Stimulated activated naive CD4-positive, alpha-beta T cell treated with Interleukin-2 at 50 U/mL for 16 hours (primary cell): ENCODE data around the gene USP35.
"Not testable (repeated sequence)": the region's sequence is repeated elsewhere in the genome, so short reads cannot be mapped to it uniquely, and the experiment has no call there.

Experiments used
- DNase-seq: peaks from one replicate; lab custom pipeline; 2025; lab: John Stamatoyannopoulos, UW

Gene USP35

DNA sequence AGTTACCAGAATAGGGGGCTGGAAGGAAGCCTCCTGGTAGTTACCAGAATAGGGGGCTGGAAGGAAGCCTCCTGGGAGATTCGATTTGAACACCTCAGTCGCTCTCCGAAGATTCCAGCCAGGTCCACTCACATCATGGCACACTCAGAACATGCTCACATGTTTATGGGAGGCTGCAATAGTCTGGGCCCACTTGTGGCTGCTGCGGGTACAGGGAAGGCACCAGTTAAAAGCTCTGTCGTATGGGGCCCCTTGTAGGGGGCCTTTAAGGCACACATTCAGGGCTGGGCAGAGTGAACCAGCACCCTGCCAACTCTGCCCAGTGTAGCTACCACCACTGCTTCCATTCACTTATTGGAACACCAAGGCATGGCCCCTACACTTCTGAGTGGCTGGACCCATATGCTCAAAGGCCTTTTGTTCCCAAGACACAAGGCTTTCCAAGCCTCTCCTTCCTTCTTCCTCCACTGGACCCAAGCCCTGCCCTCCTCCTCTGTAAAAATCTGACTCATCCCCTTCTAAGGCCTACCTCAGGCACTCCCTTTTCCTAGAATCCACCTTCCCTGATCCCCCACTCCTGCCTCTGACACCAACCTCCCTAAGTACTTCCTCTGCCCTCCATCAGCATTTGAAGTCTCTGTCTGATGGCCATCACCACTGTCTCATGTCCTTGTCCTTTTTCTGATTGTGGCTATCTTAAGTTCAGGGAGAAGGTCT lies 28.0 kb downstream of the USP35 start:
- no peak for DNase-seq

DNA sequence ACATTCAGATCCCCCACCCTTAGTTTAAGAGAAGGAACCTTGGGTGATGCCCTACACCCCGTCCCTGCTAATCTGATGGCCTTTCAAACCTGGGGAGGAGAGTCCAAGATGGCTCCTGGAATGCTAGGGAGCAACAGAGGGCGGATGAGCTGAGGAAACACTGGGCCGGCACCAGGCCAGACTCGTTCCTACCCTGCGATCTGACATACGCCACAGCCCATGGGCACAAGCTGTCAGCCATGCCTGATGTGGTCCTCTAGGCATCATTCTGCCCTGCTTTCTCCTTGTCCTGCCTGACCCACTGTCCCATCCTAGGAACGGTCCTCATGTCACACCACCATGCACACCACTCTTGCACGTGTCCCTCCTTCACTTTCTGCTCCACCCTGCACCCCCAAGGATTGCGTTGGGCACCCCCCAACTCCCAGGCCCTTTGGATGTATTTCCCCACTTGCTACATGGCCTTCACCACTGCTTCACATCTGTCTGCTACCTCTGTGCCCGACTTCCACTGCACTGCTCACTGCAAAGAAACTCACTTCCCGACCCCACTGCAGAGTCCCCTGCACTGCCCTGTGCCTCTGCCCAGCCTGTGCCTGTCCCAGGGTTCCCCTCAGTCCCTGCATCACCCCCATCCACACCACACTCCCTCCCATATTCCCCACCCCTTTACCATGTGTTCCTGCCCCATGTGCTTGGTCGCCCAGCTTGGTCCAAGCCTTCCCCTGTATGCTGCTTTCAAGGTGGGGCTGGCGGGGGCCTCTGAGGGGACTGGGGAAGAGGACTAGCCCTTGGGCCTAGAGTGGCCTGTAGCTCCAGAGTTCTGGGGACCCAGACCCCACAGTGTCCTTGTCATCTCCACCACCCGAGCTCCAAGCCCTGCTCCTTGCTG lies 29.2 kb downstream of the USP35 start:
- DNase-seq = no peak

DNA sequence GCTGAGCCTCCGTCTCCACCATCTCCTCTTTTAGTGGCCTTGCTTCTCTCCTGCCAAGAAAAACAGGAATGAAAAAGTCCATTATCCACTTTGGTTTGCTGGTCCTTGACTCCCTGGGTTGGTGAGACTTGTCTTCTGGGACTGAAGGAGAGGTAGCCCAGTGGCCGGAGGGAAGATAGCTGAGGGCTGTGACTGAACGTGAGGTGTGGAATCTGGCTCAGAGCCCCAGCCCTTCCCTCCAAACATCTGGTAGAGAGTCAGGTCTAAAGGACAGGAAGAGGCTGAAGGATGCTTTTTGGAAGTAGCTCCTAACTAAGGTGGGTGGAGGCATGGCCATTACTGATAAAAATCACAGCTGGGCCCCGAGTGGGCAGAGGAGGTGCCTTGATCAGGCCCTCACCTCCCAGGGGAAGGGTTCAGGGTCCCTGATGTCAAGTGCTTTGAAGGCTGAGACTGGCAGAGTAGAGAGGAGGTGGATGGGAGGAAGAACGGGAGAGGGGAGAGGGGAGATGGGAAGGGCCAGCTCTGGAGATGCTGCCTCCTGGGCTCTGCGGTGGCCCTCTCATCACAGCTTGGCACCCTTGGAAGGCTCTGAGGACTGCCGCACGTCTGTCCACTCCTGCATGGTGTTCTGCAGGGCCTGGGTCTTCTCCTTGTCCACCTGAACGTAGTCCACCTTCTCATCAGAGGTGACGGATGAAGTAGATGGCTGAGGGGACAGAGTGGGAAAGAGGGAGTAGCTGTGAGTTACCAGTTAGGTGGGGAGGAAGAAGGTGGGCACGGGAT lies 30.2 kb downstream of the USP35 start:
- DNase-seq = no peak

DNA sequence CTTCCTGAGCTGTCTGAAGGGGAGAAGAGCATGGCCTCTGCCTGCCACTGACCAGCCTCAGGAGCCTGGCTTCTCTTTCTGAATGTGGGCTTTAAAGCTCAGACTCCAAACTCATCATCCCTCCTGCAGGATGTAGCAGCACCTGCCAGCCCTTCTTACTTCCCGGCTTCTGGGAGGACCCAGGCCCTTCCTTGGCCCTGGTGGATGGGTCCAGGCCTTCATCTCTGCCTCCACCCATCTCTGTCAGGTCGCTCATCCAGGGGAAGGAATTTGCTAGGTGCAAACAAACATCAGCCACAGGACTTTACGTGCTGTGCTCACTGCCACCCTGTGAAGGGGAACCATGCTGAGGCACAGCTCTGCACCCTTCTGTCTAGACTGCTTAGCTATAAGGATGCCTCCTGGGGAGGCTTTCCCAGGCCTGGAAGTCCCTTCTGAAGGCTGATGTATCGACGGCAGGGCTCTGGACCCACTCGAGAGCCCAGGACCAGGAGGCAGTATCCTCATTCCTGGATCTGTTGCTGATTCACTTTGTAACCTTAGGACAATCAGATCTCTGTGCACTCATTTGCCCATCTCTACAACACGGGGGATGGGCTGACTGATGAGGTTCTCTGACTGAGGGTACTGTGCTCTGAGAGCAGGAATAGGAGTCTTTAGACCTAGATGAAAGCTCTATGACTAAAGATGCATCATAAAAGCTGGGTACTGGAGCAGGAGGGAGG lies 30.9 kb downstream of the USP35 start:
- no peak for DNase-seq

DNA sequence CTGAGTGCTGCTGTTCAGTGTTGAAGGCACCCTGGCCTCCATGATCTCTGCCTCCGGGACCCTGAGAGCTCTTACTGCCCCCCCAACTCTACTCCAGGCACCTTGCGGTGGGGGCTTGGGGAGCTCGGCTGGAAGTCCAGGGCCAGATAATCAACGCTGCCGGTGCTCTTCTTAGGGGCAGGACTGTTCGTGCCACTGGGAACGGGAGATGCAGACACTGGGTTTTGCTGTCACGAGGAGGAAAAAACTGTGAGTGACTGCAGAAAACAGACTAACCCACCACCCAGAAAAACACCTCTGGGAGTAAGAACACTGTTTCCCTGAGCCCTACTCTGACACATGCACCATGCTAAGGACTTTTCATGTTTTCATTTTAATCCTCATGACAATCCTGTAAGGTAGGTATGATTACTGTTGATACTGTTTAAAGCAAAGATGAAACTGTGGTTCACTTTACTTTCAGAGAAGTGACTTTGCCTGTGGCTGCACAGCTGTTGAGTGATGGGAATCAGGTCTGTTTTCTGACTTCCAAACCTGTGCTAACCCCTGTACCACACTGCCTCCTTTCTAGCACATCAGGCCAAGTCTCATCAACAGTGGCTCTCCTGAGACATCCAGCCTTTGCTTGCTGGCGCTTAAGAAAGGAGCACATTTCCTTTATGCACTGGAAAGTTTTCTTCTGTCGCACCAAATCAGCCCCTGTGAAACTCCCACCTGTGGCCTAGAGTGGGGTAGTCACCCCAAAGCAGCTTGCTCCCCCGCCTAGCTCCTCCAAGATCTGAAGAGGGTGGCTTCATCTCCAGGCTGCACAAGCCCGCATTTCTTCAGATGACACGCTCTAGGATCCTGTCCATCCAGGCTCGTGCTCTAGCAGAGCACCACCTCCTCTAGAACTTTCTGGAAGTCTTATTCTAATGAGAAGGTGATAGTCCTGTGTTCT lies 31.8 kb downstream of the USP35 start:
- DNase-seq = no peak

DNA sequence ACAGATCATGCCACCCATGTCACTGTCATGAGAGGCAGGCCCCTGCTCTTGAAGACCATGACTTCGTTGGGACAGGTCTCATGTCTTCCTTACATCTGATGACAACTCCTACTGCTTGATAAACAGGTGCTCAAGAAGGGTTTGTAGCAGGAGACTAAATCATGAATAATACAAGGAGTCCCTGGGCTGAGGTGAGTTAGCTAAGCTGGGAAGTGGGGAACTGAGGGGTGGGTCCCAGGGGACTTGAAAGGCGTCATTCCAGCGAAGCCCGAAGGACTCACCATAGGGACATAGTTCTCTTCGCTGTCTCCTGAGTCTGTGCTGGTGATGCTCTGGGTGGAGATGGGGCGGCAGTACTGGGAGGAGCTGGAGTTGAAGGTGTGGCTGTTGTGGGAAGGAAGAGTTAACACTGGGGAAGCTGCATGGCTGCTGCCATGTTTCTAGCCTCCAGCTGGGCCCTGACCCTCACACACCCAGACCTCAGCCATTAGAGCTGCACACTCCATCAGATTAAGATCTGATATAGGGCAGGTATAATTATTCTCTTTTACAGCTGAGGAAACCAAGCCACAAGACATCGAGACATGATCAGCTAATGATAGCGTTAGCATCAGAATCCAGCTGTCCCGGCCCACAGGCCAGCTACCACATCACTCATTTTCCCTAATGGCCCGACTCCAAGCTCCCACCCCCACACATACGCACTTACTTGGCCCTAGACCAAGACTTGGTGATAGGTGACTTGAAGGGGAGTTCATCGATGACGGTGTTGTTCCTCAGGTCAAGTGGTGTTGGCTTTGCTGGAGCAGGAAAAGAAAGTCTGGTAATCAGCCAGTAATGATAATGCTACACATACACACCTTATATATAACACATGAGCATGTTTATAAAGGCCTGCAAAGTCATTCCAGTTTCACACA lies 32.9 kb downstream of the USP35 start:
- DNase-seq = no peak

DNA sequence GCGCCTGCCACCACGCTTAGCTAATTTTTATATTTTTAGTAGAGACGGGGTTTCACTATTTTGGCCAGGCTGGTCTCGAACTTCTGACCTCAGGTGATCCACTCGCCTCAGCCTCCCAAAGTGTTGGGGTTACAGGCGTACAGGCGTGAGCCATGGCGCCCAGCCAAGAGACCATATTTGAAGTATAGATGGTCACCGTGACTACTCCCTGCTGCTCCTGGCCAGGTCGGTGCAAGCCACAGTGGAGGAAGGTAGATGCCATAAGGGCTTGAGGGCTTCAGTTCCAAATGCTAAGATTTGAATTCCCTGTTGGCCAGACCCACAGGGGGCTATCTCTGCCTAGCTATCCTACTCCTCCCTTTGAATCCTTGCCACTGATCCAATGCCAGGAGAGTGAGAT lies 34.0 kb downstream of the USP35 start:
- DNase-seq = not testable (repeated sequence)

DNA sequence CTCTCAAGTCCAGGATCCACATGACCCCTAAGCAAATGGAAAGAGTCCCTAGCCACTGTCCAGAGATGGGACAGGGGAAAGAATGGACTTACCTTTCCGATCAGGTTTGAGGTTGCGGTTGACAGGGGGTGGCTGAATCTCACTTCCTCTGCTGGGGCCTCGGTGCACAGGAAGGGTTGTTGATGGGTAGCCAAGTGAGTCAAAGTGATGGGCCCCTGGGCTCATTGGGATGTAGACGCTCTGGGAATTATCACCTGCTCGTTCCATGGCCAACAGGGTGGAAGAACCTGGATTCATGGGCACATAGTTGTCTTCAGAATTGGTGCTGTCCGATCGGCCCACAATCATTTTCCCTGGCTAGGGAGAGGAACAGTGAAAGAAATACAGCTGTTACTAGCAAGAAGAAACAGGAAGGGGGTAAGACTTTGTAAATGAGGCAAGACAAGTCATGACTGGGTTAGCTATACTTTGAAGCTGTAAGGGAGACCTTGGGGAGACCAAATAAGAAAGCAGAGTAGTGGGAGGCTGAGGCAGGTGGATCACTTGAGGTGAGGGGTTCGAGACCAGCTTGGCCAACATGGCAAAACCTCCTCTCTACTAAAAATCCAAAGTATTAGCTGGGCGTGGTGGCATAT lies 34.7 kb downstream of the USP35 start:
- DNase-seq = no peak

DNA sequence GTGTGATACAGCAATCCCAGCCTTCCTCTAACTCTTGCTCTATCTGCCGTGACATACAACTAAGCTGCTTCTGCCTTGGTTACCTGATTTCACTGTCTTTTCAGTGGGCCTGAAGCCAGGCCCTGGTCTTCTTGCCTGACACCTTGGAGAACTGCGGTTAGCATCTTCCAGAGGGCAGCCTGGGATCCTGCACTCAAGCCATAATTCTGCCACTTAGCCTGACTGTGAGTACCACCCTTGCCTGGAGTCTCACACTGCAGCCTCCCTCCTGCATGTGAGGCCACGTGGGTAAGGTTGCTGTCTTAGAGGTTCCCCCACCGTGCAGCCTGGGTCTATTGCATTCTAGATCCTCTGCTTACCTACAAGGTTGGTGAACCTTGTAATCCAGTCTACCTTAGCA lies 35.8 kb downstream of the USP35 start:
- DNase-seq = no peak

DNA sequence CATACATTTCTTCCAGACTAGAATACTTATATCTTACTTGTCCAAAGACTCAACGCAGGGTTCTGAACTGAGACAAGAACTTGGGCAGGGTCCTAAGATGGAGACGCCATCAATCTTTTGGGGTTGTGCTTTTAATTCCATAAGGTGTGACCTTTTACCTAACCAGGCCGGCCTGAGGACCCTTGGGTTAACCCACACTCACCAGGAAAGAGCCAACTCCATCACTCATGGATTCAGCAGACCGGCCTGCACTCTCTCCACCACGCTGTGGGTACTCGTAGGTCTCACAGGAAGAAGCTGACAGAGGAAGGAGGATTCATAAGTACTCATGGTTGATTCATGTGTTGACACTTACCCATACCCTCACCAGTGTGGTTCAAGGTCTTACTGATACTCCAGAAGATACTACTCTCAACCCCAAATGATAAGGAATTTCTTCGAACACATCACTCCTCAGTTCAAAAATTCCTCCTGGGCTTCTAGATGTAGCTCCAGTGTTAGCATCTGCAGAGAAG lies 36.2 kb downstream of the USP35 start:
- no peak for DNase-seq

DNA sequence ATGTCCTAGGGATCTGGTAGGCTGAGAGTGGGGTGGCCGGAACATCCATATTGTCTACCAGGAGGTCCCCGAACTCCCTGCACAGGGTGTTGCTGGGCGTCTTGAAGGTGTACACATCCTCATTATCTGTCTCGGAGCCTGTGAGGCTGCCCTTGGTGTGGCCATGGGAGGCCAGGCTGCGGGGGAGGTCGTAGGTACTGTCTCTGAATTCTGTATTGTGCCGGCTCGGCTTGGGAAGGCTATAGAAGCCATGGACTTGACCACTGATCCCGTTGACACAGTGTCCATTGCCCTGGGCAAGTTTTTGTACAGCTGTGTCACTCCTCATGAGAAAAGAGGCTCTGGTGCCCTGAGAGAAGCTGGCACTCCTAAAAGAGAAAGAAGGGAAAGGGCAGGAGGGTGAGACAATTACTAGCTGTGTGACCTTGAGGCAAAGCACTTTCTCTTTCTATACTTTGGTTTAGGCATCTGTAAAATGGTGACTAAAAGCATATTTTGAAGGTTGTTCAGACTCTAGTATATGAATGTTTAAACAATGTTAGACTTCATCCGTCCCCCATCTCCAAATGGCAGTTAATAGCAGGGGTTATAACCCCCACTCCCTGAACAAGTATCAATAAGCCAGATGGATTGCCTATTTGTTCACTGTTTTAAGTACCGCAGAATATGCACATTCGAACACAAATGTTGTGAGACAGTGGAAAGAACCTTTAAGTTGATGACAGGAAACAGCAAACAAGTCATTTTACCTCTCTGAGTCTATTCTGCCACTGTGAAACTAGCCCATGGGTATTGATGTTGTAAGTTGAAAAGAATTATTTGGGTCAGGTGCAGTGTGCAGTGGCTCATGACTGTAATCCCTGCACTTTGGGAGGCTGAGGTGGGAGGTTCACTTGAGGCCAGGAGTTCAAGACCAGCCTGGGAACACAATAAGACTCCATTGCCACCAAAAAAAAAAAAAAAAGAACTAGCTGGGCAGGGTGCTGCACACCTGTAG lies 38.3 kb downstream of the USP35 start:
- no peak for DNase-seq

DNA sequence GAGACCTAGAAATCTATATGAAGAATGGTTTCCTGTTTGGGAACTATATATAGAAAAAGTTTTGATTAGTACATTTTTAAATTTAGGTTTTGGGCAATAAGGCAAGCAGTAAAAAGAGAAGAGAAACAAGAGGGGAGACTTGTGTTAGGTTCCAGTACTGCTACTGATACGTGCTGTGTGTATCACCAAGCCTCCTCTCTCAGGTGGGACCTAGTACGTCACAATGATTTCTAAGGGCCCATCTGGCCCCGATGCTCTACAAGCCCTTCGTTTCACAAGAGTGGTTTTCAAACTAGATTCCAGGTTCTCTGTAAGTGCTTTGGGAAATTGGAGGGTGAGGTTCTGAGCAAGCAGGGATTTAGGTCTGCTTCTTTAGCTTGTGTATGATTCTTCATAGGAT lies 39.2 kb downstream of the USP35 start:
- no peak for DNase-seq

DNA sequence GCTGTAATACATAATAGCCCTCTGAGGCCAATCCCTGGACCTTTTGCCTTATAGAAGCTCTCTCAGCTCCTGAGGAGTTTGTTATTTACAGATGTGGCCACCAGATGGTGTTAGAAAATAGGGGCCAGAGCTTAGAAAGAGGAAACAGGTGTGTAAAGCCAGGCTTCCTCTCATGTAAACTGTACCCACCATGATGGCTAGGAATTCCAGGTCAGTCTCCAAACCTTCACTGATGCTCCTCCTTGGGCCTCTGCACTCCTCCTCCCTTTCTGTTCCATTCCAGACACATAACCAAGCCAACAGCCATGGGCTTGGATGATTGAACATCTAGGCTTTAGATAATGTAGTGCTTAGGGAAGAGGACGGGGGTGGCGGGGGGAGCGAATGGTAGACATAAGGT lies 39.7 kb downstream of the USP35 start:
- no peak for DNase-seq

DNA sequence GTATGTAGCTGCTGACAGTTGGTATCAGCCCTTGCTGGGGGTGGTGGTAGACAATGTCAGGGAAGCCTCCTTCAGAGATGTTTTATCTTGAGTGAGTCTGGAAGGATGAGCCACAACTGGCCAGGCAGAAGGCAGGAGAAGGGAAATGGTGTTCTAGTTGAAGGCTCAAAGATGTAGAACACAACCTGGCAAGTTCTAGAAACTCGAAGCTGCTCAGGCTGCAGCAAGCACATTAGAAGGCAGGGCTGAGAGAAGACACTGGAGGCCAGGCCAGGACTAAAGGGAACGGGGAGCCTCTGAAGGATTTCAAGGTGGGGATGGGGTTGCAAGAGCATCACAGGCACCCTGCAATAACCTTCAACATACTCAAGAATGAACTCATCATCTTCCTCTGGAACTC lies 40.4 kb downstream of the USP35 start:
- DNase-seq = no peak

DNA sequence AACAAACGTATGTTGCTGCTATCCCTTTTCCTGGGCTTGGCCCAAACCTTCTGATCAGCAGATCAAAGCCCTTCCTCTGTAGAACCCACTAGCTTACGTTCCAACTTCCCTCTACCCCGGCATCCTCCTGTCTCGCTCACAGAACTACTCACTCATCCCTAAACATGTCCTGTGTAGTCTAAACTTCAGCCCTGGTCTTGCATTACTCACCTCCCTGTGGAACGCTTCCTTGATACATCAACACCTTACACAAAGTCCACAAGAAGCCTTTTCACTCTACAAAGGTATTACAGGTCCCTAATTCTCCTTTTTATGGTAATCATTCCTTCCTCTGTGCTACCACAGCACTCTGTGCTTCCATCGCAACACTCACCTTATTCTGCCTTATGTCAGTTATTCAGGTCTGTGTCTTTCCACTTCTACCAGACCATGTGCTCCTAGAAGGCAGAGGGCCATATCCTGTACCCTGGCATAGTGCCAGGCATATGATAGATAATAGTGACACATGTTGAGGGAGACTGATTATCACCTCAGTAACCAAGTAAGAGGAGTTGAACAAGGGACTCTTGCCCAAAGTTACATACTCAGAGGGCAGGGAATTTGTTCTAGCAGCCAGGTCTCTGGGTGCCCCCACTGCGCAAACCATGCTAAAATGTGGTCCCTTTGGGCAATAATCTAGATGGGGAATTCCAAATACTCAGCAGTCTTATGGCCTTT lies 41.6 kb downstream of the USP35 start:
- no peak for DNase-seq

DNA sequence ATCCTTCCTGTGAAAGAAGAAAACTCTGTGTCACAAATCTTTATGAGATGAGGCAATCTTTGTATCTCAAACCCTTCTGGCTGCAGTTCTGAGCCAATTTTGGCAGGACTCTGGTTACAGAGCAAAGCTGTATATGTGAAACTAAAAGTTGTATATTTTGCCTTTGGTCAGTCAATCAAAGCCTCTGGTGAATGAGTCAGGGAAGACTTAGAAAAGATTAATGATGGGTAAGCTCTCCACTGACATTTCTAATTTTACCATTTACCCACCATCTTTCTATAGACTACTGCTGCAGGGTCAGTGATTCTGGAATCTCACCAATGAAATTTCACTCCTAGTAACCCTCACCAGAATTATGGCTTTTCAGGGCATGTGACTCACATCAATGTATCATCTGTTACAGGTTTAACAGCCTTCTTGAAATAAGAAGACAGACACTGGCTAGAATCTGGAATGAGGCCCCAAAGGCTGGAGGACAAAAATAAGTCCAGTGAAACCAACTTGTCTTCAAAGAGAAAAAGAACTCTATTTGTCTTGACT lies 43.3 kb downstream of the USP35 start:
- DNase-seq = no peak

DNA sequence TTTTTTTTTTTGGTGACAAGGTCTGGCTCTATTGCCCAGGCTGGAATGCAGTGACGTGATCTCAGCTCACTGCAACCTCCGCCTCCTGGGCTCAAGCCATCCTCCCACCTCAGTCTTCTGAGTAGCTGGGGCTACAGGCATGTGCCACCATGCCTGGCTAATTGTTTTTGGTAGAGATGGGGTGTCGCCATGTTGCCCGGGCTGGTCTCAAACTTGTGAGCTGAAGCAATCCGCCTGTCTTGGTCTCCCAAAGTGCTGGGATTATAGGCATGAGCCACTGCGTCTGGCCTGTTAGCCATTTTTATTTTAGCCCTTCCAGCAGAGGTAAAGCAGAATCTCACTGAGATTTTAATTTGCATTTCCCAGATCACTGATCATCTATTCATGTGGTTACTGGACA lies 44.3 kb downstream of the USP35 start:
- DNase-seq = not testable (repeated sequence)
